ENCODE results near the gene TLR3. TPM values are rescaled to one million over a fixed set of nuclear protein-coding genes. Genes with fewer than 3 reads are reported as not detected.

TLR3 gene
- total and polyA plus RNA-seq, 7 donors, result 0.49 to 4.0 (median 1.0) TPM

DNA sequence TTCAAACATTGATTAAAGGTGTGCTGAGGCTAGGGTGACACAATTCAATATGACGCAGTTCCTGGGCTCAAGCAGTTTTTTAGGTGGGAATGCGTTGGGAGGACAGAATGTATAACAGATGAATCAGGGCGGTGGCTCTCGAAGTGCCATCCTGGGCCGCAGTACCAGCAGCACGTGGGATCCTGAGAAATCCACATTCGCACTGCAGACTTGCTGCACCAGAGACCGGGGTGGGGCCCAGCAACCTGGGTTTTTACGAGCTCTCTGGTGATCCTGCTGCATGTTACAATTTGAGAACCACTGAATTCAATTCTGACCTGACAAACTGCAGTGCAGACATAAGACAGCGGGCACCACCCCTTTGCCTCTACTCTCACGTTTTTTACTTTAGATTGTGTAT, 65.9 kb downstream of the TLR3 start:
- H3K4me3 ChIP-seq, result no peak overlapping the region
- no peaks in the 10 kb centered on the region for H3K27me3 ChIP-seq (ENCODE audit: insufficient read depth in 3 of 3, low read length in 2 of 3)
- no peak overlapping the region for H3K27ac ChIP-seq
- no peak for ATAC-seq
- intact Hi-C loops (cut with DNase I), result loop anchor here in 1 of 2 donors (5.0 kb wide), 1 partner anchor 68 kb away; the partner anchor contains the start of gene TLR3
- H3K36me3 ChIP-seq (ENCODE audit: insufficient read depth in 1 of 2, low read depth in 1 of 2), result no peaks in the 10 kb centered on the region
- H3K4me1 ChIP-seq, result no peaks in the 10 kb centered on the region
- no peaks in the 10 kb centered on the region for H3K9me3 ChIP-seq
- 92 to 96% (median 96%) methylated on average over 11 of the region's 11 CpGs for WGBS, 3 donors
- TF ChIP-seq, protein P1, sequence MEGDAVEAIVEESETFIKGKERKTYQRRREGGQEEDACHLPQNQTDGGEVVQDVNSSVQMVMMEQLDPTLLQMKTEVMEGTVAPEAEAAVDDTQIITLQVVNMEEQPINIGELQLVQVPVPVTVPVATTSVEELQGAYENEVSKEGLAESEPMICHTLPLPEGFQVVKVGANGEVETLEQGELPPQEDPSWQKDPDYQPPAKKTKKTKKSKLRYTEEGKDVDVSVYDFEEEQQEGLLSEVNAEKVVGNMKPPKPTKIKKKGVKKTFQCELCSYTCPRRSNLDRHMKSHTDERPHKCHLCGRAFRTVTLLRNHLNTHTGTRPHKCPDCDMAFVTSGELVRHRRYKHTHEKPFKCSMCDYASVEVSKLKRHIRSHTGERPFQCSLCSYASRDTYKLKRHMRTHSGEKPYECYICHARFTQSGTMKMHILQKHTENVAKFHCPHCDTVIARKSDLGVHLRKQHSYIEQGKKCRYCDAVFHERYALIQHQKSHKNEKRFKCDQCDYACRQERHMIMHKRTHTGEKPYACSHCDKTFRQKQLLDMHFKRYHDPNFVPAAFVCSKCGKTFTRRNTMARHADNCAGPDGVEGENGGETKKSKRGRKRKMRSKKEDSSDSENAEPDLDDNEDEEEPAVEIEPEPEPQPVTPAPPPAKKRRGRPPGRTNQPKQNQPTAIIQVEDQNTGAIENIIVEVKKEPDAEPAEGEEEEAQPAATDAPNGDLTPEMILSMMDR (IDR thresholded peaks at IDR 0.05), result no peak
- DNase-seq, result no peak

DNA sequence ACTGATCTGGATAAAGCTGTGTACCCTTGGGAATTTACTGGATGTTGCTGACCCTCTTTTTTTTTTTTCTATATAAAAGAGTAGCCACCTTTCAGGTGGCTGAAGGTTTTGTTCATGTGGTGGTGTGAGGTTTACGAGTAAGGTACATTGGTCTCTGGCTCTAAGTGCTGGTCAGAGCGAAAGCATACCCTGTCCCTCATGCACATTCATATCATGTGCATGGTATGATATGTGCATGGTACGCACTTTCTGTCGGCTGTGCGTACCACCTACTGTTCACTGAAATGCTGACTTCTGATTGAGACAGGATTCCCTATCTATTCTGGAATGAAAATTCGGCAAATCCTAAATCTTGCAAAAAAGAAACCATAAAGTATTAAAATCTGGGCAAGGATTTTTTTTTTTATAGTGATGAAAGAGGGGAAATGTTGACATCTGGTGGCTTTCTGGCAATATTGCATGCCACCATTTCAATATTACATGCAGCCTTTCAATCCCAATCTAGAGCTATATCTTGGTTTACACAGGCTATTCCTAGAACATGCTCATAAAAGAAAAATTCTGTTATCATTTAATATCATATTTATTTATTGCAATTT, 68.3 kb downstream of the TLR3 start:
- H3K4me3 ChIP-seq, result no peak overlapping the region

More for the DNA sequence above, 68.3 kb downstream of the TLR3 start:
- no peak overlapping the region for H3K27ac ChIP-seq
- intact Hi-C loops (cut with DNase I), result loop anchor here in 1 of 2 donors (5.0 kb wide), 1 partner anchor 70 kb away; the partner anchor contains the start of gene TLR3
- H3K4me1 ChIP-seq, result no peaks in the 10 kb centered on the region
- no peaks in the 10 kb centered on the region for H3K36me3 ChIP-seq (ENCODE audit: insufficient read depth in 1 of 2, low read depth in 1 of 2)
- H3K27me3 ChIP-seq (ENCODE audit: insufficient read depth in 3 of 3, low read length in 2 of 3), result no peaks in the 10 kb centered on the region
- H3K9me3 ChIP-seq, result no peaks in the 10 kb centered on the region
- TF ChIP-seq, protein P1 (IDR thresholded peaks at IDR 0.05), result peak; percentile 61
- ATAC-seq (peak in 1 of 4 donors; percentile 43), DNase-seq (no peak)
- WGBS, 3 donors, result 54 to 73% (median 59%) methylated on average over 6 of the region's 6 CpGs

Other genes with a start within 250 kb of the TLR3 start
- gene FAM149A, start 35.5 kb downstream of the TLR3 start, total RNA-seq, result 1 to 10 TPM; 3.3 to 9.0 (median 7.8) TPM
- gene FAM149A, start 35.5 kb downstream of the TLR3 start, polyA plus RNA-seq, result 1 to 10 TPM; 1.0 to 5.8 (median 3.4) TPM
- 1 to 10 TPM; 3.9 to 6.8 (median 4.8) TPM for gene CYP4V2, start 122.4 kb downstream of the TLR3 start, total RNA-seq
- gene CYP4V2, start 122.4 kb downstream of the TLR3 start, polyA plus RNA-seq, result 1 to 10 TPM; 2.6 to 5.1 (median 5.0) TPM
- under 1 TPM in 3 of 4 donors, not detected in 1; 0.29 to 0.91 (median 0.49) TPM for gene KLKB1, start 158.4 kb downstream of the TLR3 start, total RNA-seq
- gene KLKB1, start 158.4 kb downstream of the TLR3 start, polyA plus RNA-seq, result under 1 TPM; 0.32 to 0.49 (median 0.44) TPM
- under 1 TPM in 1 of 4 donors, not detected in 3; 0.22 TPM for gene F11, start 197.0 kb downstream of the TLR3 start, total RNA-seq
- gene F11, start 197.0 kb downstream of the TLR3 start, polyA plus RNA-seq, result under 1 TPM in 2 of 3 donors, not detected in 1; 0.08 to 0.19 TPM

All from psoas muscle (tissue), 8 donors.